HepG2 (cell line): ENCODE data around the gene ARHGAP26. TPM values are rescaled to one million over a fixed set of nuclear protein-coding genes. Genes with fewer than 3 reads are reported as not detected.

Experiments used
- ATAC-seq: fragments of 200-7000 bp; cut with Tn5 transposase; 3 replicates; pipeline ENCODE4 v1.9.1; 2020; ENCODE audit warnings: mild to moderate bottlenecking, moderate library complexity
- BruUV-seq: library from RNA; stranded (reverse); fragments of 400-500 nt; replicated peaks from 2 replicates; lab custom pipeline; 2021; lab: Mats Ljungman, UMichigan
- CTCF ChIA-PET: fragments of 300-600 bp; formaldehyde crosslinking; extraction: SDS; loops from one replicate; lab custom pipeline; 2021; ENCODE audit warnings: low total read pairs, inconsistent platforms, low intra/inter-chr PET ratio; lab: Yijun Ruan, JAX
- POLR2A ChIA-PET: fragments of 350-600 bp; sonication (Branson Sonifier 250); formaldehyde crosslinking; loops from one replicate; lab custom pipeline; 2020; ENCODE audit warnings: antibody characterized with exemption, inconsistent platforms; lab: Yijun Ruan, JAX
- DNase-seq: peaks from one replicate; pipeline ENCODE4 v3.0.0-alpha.2; 2015; ENCODE audit warnings: low spot score
- FAIRE-seq: peaks from 3 replicates; lab custom pipeline; 2011; peaks lifted over from hg19 to GRCh38; lab: Jason Lieb, UNC
- H2AFZ ChIP-seq: one replicate; pipeline ENCODE4 v1.6.1; 2011; ENCODE audit warnings: low read length, inconsistent platforms
- H3K27ac ChIP-seq: fragments of 300-600 bp; 3 replicates; pipeline ENCODE4 v1.8.0; 2011; ENCODE audit warnings: mixed run types, mild to moderate bottlenecking, mixed read lengths, low read length, inconsistent platforms; ENCODE audit not compliant: insufficient read depth; ENCODE audit errors: extremely low read length
- H3K27me3 ChIP-seq, 2 experiments: fragments of 200-600 bp in 1 of 2; 2 replicates in 1 of 2; 3 replicates in 1 of 2; pipeline versions ENCODE4 v1.6.0 to v1.8.0; 2011; ENCODE audit warnings: low read length in 2 of 2, mild to moderate bottlenecking in 2 of 2, moderate library complexity in 2 of 2, inconsistent platforms in 1 of 2; ENCODE audit not compliant: insufficient read depth in 2 of 2, control insufficient read depth in 1 of 2
- H3K36me3 ChIP-seq, 2 experiments: fragments of 200-600 bp in 1 of 2; replicated peaks in 1 of 2; 2 replicates in 1 of 2; 3 replicates in 1 of 2; pipeline versions ENCODE4 v1.5.1 to v1.8.0; 2011; ENCODE audit warnings: low read length in 2 of 2, inconsistent platforms in 1 of 2; ENCODE audit not compliant: insufficient read depth in 2 of 2, control insufficient read depth in 1 of 2
- H3K4me1 ChIP-seq: 2 replicates; pipeline ENCODE4 v1.5.1; 2012; ENCODE audit warnings: low read length, inconsistent platforms; ENCODE audit not compliant: insufficient read depth
- H3K4me2 ChIP-seq: 2 replicates; pipeline ENCODE4 v1.6.0; 2011; ENCODE audit warnings: low read depth, low read length, inconsistent platforms
- H3K4me3 ChIP-seq, 3 experiments: fragments of 200-600 bp in 1 of 3; sonication (generic), shearing (Covaris generic) in 1 of 3; replicated peaks in 1 of 3; 2 replicates each; pipeline ENCODE4 v1.5.1; 2011 to 2016; ENCODE audit warnings: low read length in 3 of 3, inconsistent platforms in 2 of 3, low read depth in 2 of 3, mild to moderate bottlenecking in 2 of 3, control low read depth in 1 of 3, mixed read lengths in 1 of 3; ENCODE audit not compliant: insufficient read depth in 1 of 3
- H3K79me2 ChIP-seq: one replicate; pipeline ENCODE4 v1.6.1; 2011; ENCODE audit warnings: low read length, inconsistent platforms; ENCODE audit not compliant: insufficient read depth
- H3K9ac ChIP-seq: 2 replicates; pipeline ENCODE4 v1.6.0; 2011; ENCODE audit warnings: mild to moderate bottlenecking, low read depth, low read length, inconsistent platforms; ENCODE audit not compliant: insufficient read depth
- H3K9me3 ChIP-seq: 2 replicates; pipeline ENCODE4 v1.5.1; 2012; ENCODE audit warnings: mild to moderate bottlenecking, low read length
- H4K20me1 ChIP-seq: 2 replicates; pipeline ENCODE4 v1.6.0; 2011; ENCODE audit warnings: inconsistent platforms, mild to moderate bottlenecking, low read length, moderate library complexity; ENCODE audit not compliant: insufficient read depth
- AFF4 ChIP-seq: sonication (generic); formaldehyde crosslinking; IDR thresholded peaks from 2 replicates; pipeline ENCODE4 v1.4.0; 2020; ENCODE audit warnings: missing genetic modification reagents
- CEBPB ChIP-seq: IDR thresholded peaks from 2 replicates; pipeline ENCODE4 v1.6.1; 2011; ENCODE audit warnings: low read depth, low read length, improper control_type of control experiment, borderline replicate concordance
- TARDBP ChIP-seq: sonication (generic); formaldehyde crosslinking; IDR thresholded peaks from 2 replicates; pipeline ENCODE4 v1.8.0; 2022; ENCODE audit warnings: mild to moderate bottlenecking, missing genetic modification reagents
- ZBTB21 ChIP-seq: sonication (generic); formaldehyde crosslinking; IDR thresholded peaks from 2 replicates; pipeline ENCODE4 v1.4.0; 2020; ENCODE audit warnings: missing genetic modification reagents
- ZBTB7A ChIP-seq: sonication (generic); formaldehyde crosslinking; IDR thresholded peaks from 2 replicates; pipeline ENCODE4 v1.8.0; 2022; ENCODE audit warnings: mild to moderate bottlenecking, missing genetic modification reagents
- ZFP62 ChIP-seq: sonication (generic); formaldehyde crosslinking; IDR thresholded peaks from 2 replicates; pipeline ENCODE4 v1.4.0; 2020; ENCODE audit warnings: missing genetic modification reagents
- ZNF569 ChIP-seq: sonication (generic); formaldehyde crosslinking; IDR thresholded peaks from 2 replicates; pipeline ENCODE4 v1.5.0; 2020; ENCODE audit warnings: mild to moderate bottlenecking, missing genetic modification reagents, moderate library complexity, borderline replicate concordance
- in situ Hi-C: cut with HindIII; loops from 2 replicates; pipeline ENCODE4 v1.10.0; 2017; ENCODE audit warnings: low pct_unique_long_range_greater_than_20kb; ENCODE audit not compliant: extremely low pct_ligation_motif_present
- intact Hi-C: fragments of 100-400 bp; cut with micrococcal nuclease; formaldehyde crosslinking; loops from one replicate; pipeline ENCODE4 v1.10.0; 2022; ENCODE audit not compliant: unreplicated experiment
- polyA plus RNA-seq, 8 experiments: library from polyadenylated mRNA; depleted of rRNA in 3 of 8; stranded (reverse) in 7 of 8; unstranded in 1 of 8; fragments of >200 nt; fragmentation: Illumina TruSeq in 4 of 8; extraction: Trizol in 4 of 8; gene quantifications; 2 replicates each; pipeline versions ENCODE4 v1.2.1 to v1.2.3, GENCODE V29; 2011 to 2016; ENCODE audit warnings: low read depth in 4 of 8, missing spikeins in 1 of 8, mixed read lengths in 1 of 8; ENCODE audit not compliant: insufficient read depth in 1 of 8
- total RNA-seq, 5 experiments: library from RNA; depleted of rRNA; stranded (reverse); fragments of >200 nt; fragmentation: Illumina TruSeq; extraction: Trizol; gene quantifications; 2 replicates each; pipeline ENCODE4 v1.2.3, GENCODE V29; 2016; ENCODE audit warnings: low read depth in 1 of 5
- TF ChIP-seq, protein P1 (sequence below): sonication (generic); formaldehyde crosslinking; IDR thresholded peaks from 2 replicates; pipeline ENCODE4 v1.4.0; 2020; ENCODE audit warnings: missing genetic modification reagents

The ARHGAP26 gene
- total and polyA plus RNA-seq, 2 of the 13 experiments (the other 11 are each of a cell fraction or from before 2014, with no cell fraction given) = 9.6 to 18.2 TPM

GRCh38 chr5:143183989-143184388 is 413.8 kb downstream of the ARHGAP26 start (continued):
- TF ChIP-seq AFF4 (CRISPR knock-in tag) (no peak), TARDBP (no peak), ZNF569 (no peak)
- TF ChIP-seq, all 625 proteins: peak for 0

- no peaks in the 10 kb centered on the region for H3K36me3 ChIP-seq
- in situ Hi-C loops (no loop called here), intact Hi-C loops (no loop called here)
- DNase-seq (no peak), ATAC-seq (no peak), FAIRE-seq (no peak)
- no peaks in the 10 kb centered on the region for H3K9me3 ChIP-seq
- TF ChIP-seq ZBTB7A (CRISPR knock-in tag) = no peak
- TF ChIP-seq ZBTB21 (CRISPR knock-in tag) = no peak
- TF ChIP-seq ZFP62 (CRISPR knock-in tag) = no peak
- TF ChIP-seq, protein P1, sequence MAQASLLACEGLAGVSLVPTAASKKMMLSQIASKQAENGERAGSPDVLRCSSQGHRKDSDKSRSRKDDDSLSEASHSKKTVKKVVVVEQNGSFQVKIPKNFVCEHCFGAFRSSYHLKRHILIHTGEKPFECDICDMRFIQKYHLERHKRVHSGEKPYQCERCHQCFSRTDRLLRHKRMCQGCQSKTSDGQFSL (CRISPR knock-in tag) = no peak
- peak; percentile 37; the same call in 1 of the 2 replicates for TF ChIP-seq CEBPB
- H3K4me1 ChIP-seq = peaks cover 27% of the 10 kb centered on the region
- H3K27me3 ChIP-seq = no peaks in the 10 kb centered on the region
- no peak overlapping the region for H3K4me2 ChIP-seq
- CTCF ChIA-PET = no interaction called here
- BruUV-seq = no TSS peak
- H3K79me2 ChIP-seq = no peaks in the 10 kb centered on the region
- no peak overlapping the region for H3K27ac ChIP-seq
- no peak overlapping the region for H3K9ac ChIP-seq
- no peak overlapping the region for H3K4me3 ChIP-seq
- POLR2A ChIA-PET = no interaction called here
- H2AFZ ChIP-seq = no peak overlapping the region
- no peaks in the 10 kb centered on the region for H4K20me1 ChIP-seq
Measured at GRCh38 chr5:143186623-143187022, 416.4 kb downstream of the ARHGAP26 start.
